ENCODE measurements around the gene SALL2. TPM values are rescaled to one million over a fixed set of nuclear protein-coding genes. Genes with fewer than 3 reads are reported as not detected.

Gene SALL2
- total RNA-seq, 3 donors from 2014 or later = 1.0 to 25.6 (median 1.2) TPM

DNA sequence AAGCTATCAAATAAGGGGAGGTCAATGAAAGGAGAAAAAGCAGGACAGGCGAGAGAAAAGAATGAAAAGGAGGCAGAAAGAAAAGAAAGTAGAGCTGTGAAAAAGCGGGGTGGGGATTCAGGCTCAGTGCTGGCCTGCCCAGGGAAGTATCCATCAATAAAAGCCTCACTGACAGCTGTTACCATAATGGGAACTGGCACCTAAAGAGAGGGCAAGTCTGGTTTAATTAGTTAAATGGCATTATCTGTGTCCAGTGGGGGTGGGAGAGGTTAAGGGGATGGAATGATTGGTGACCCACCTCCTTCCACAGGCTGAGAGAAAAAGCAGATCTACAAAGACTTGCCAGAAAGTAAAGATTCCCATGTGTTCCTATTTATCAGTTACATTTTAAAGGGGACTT lies 7.4 kb downstream of the SALL2 start:
- intact Hi-C loops (cut with DNase I, micrococcal nuclease) = no loop called here
- Histone ChIP-seq H3K4me3 (no peak overlapping the region), H3K36me3 (ENCODE audit: low read depth) (no peaks in the 10 kb centered on the region), H3K9me3 (no peaks in the 10 kb centered on the region), H3K4me1 (ENCODE audit: low read depth) (no peaks in the 10 kb centered on the region)
- ATAC-seq (no peak), DNase-seq (no peak)
- TF ChIP-seq, protein P1, sequence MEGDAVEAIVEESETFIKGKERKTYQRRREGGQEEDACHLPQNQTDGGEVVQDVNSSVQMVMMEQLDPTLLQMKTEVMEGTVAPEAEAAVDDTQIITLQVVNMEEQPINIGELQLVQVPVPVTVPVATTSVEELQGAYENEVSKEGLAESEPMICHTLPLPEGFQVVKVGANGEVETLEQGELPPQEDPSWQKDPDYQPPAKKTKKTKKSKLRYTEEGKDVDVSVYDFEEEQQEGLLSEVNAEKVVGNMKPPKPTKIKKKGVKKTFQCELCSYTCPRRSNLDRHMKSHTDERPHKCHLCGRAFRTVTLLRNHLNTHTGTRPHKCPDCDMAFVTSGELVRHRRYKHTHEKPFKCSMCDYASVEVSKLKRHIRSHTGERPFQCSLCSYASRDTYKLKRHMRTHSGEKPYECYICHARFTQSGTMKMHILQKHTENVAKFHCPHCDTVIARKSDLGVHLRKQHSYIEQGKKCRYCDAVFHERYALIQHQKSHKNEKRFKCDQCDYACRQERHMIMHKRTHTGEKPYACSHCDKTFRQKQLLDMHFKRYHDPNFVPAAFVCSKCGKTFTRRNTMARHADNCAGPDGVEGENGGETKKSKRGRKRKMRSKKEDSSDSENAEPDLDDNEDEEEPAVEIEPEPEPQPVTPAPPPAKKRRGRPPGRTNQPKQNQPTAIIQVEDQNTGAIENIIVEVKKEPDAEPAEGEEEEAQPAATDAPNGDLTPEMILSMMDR (IDR thresholded peaks at IDR 0.05) = no peak

DNA sequence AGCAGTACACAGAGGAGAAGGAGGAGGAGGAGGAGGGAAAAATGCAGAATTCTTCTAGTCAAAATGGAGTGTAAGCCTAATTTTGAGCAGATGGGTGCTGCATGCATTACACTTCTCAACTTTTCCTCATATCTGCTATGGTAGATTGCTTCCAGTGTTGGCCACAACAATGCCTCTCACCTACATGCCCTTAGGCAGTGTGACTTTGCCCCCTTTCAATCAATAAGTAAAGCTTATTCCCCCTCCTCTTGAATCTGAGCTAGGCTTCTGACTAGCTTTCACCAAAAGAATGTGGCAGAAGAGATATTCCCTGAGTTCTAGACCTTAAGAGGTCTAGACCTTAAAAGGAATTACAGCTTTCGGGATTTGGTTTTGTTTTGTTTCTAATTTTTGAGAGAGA lies 11.8 kb downstream of the SALL2 start:
- no peak overlapping the region for H3K4me3 ChIP-seq
- H3K9me3 ChIP-seq = no peaks in the 10 kb centered on the region
- TF ChIP-seq, protein P1 (IDR thresholded peaks at IDR 0.05) = no peak
- H3K36me3 ChIP-seq (ENCODE audit: low read depth) = no peaks in the 10 kb centered on the region
- no peak for DNase-seq
- ATAC-seq = no peak
- intact Hi-C loops (cut with DNase I, micrococcal nuclease) = no loop called here
- H3K4me1 ChIP-seq (ENCODE audit: low read depth) = peaks cover 10% of the 10 kb centered on the region

DNA sequence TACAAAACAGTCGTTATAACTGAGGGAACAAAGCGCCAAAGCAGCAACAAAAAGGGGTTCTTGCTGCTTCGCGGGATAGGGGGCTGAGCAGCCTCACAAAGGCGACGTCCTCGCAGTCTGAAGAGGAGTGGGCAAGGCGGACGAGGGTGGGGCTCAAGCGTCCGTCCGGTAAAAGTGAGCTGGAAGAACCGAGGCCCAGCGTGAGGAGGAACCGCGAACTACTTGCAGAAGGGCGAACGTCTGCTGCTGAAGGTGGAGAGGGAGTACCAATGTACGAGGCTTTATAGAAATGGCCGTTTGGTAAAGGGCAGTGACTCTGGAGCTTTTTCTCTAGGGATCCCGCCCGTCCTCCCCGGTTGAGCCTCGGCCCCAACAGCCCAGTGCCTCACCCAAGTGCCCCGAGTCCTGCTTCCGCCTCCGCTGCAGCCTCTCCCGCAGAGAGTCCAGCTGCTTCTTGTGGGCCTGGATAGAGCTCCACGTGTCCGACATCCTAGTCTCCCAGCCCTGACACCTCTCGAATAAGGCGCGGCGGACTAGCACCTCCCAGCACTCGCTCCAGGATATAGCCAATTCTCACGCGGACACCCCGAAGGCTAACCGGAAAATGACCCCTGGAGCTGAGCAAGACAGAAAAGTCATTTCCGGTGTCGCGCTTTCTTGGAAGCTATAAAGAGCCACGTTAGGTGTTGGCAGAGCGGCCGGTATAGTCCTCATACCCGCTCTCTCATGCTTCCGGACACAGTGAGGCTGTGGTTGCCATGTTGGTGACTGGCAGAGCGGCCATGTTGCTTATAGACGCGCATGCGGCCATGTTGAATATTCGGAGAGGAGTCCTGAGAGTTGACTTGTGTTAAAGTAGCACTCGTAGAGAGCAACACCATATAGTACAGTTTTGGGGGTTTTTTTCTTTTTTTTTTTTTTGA lies 15.2 kb downstream of the SALL2 start, which contains the start of gene METTL3:
METTL3 (minus strand) TSS at position 606 of the 923 bp plus-strand sequence; CDS start at position 489, 117 bp downstream.
- intact Hi-C loops (cut with DNase I, micrococcal nuclease) = no loop called here
- TF ChIP-seq, protein P1 (IDR thresholded peaks at IDR 0.05) = no peak
- no peaks in the 10 kb centered on the region for H3K36me3 ChIP-seq (ENCODE audit: low read depth)
- peak; percentile 99 for ATAC-seq
- no peaks in the 10 kb centered on the region for H3K9me3 ChIP-seq
- DNase-seq = peak; percentile 96 to 99 (median 98)
- peaks cover 16% of the 10 kb centered on the region for H3K4me1 ChIP-seq (ENCODE audit: low read depth)
- H3K4me3 ChIP-seq = peak within 1 kb of the TSS; percentile 53

DNA sequence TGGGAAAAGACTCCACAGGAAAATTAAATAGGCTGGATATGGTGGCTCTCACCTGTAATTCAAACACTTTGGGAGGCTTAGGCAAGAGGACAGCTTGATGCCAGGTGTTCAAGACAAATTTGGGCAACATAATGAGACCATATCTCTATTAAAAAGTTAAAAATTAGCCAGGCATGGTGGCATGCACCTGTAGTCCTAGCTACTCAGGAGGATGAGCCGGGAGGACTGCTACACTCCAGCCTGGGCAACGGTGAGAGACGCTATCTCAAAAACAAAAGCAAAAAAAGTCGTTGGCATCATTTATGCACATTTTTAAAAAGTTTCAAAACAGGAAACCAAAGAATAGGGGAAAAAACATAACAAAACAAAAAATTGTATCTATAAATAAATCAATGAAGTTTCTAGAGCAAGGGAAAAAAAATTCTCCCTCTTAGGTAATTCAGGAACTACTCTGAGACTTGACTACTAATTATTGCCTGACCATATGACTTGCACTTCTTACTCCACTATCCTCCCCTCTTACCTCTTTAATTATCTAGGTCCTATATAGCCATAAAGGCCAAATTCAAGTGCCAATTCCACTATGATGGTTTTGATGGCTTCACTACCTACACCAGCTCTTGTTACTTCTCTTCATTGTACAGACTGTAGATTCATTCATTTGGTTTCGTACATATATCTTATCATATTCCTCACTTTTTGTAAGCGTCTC lies 16.6 kb downstream of the SALL2 start:
- intact Hi-C loops (cut with DNase I, micrococcal nuclease) = no loop called here
- Histone ChIP-seq H3K4me3 (no peak overlapping the region), H3K36me3 (ENCODE audit: low read depth) (no peaks in the 10 kb centered on the region), H3K4me1 (ENCODE audit: low read depth) (peaks cover 16% of the 10 kb centered on the region), H3K9me3 (no peaks in the 10 kb centered on the region)
- ATAC-seq (no peak), DNase-seq (no peak)
- TF ChIP-seq, protein P1 (IDR thresholded peaks at IDR 0.05) = no peak

DNA sequence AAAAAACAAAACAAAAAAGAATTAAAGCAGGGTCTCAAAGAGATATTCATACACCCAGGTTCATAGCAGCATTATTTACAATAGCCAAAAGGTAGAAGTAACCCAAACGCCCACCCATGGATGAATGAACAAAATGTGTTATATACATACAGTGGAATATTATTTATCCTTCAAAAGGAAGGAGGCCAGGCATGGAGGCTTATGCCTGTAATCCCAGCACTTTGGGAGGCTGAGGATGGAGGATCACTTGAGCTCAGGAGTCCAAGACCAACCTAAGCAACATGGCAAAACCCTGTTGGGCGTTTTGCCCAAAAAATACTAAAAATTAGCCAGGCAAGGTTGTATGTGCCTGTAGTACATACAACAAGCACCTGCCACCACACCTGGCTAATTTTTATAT lies 19.6 kb downstream of the SALL2 start:
- TF ChIP-seq, protein P1 (IDR thresholded peaks at IDR 0.05) = no peak

More for the DNA sequence above, 19.6 kb downstream of the SALL2 start:
- DNase-seq (no peak), ATAC-seq (no peak)
- intact Hi-C loops (cut with DNase I, micrococcal nuclease) = no loop called here
- H3K9me3 ChIP-seq = no peaks in the 10 kb centered on the region
- no peak overlapping the region for H3K4me3 ChIP-seq
- H3K36me3 ChIP-seq (ENCODE audit: low read depth) = no peaks in the 10 kb centered on the region
- H3K4me1 ChIP-seq (ENCODE audit: low read depth) = peaks cover 16% of the 10 kb centered on the region
